SU-DHL-6 (cell line): ENCODE results near the gene CRYBG3.

Experiments
- H2AFZ ChIP-seq: fragments of 200-600 bp; sonication (generic); 2 replicates; pipeline ENCODE4 v1.6.1; 2014; ENCODE audit warnings: low read depth, mild to moderate bottlenecking, moderate library complexity, mixed read lengths, antibody characterized with exemption, low read length; ENCODE audit not compliant: severe bottlenecking
- H3F3A ChIP-seq: fragments of 200-600 bp; shearing (Covaris generic); 2 replicates; pipeline ENCODE4 v1.6.0; 2016; ENCODE audit warnings: antibody characterized with exemption, mild to moderate bottlenecking; ENCODE audit not compliant: insufficient read depth
- H3K27ac ChIP-seq: fragments of 200-600 bp; sonication (generic); 2 replicates; pipeline ENCODE4 v1.5.1; 2016; ENCODE audit warnings: low read depth, mild to moderate bottlenecking, low read length, moderate library complexity, mixed read lengths
- H3K27me3 ChIP-seq: fragments of 200-600 bp; sonication (generic), shearing (Covaris generic); 2 replicates; pipeline ENCODE4 v1.6.0; 2014; ENCODE audit warnings: mild to moderate bottlenecking, low read length
- H3K36me3 ChIP-seq: fragments of 200-600 bp; sonication (generic); 2 replicates; pipeline ENCODE4 v1.6.1; 2014; ENCODE audit warnings: mild to moderate bottlenecking, low read length, mixed read lengths
- H3K4me2 ChIP-seq: fragments of 300-600, 200-600 bp; shearing (Covaris generic), sonication (generic); 2 replicates; pipeline ENCODE4 v1.6.0; 2014; ENCODE audit warnings: low read length, low read depth, mild to moderate bottlenecking; ENCODE audit not compliant: poor library complexity, severe bottlenecking
- H3K4me3 ChIP-seq: fragments of 200-600 bp; sonication (generic); 2 replicates; pipeline ENCODE4 v1.5.1; 2014; ENCODE audit warnings: antibody characterized with exemption, low read length, mild to moderate bottlenecking, mixed read lengths; ENCODE audit not compliant: insufficient read depth, poor library complexity, severe bottlenecking
- H3K79me2 ChIP-seq: fragments of 200-600 bp; sonication (generic); 2 replicates; pipeline ENCODE4 v1.6.1; 2014; ENCODE audit warnings: mild to moderate bottlenecking, low read length, moderate library complexity; ENCODE audit not compliant: insufficient read depth
- H3K9ac ChIP-seq: fragments of 200-600 bp; sonication (generic); 2 replicates; pipeline ENCODE4 v1.7.0; 2014; ENCODE audit warnings: mild to moderate bottlenecking, low read length
- H3K9me2 ChIP-seq: fragments of 200-600 bp; sonication (generic); replicated peaks from 2 replicates; pipeline ENCODE4 v1.6.1; 2014; ENCODE audit warnings: low read length; ENCODE audit not compliant: insufficient read depth
- H3K9me3 ChIP-seq: fragments of 200-600 bp; sonication (generic); 2 replicates; pipeline ENCODE4 v1.6.1; 2014; ENCODE audit warnings: low read length, mixed read lengths; ENCODE audit not compliant: insufficient read depth
- H4K20me1 ChIP-seq: fragments of 200-600 bp; sonication (generic); 2 replicates; pipeline ENCODE4 v1.6.1; 2014; ENCODE audit warnings: low read depth, mild to moderate bottlenecking, antibody characterized with exemption, low read length, moderate library complexity, mixed read lengths
- EZH2phosphoT487 ChIP-seq: fragments of 200-600 bp; sonication (generic), shearing (Covaris generic); conservative IDR thresholded peaks from 2 replicates; pipeline ENCODE4 v1.6.1; 2018; ENCODE audit warnings: mild to moderate bottlenecking, antibody characterized with exemption, low read length, moderate library complexity, mixed read lengths
- TF ChIP-seq, protein P1 (sequence below): fragments of 200-600 bp; sonication (generic); IDR thresholded peaks from one replicate; pipeline ENCODE4 v1.5.1; 2017; ENCODE audit warnings: antibody characterized with exemption, mild to moderate bottlenecking, low read length, moderate library complexity; ENCODE audit not compliant: insufficient read depth, poor library complexity, severe bottlenecking

The CRYBG3 gene

DNA sequence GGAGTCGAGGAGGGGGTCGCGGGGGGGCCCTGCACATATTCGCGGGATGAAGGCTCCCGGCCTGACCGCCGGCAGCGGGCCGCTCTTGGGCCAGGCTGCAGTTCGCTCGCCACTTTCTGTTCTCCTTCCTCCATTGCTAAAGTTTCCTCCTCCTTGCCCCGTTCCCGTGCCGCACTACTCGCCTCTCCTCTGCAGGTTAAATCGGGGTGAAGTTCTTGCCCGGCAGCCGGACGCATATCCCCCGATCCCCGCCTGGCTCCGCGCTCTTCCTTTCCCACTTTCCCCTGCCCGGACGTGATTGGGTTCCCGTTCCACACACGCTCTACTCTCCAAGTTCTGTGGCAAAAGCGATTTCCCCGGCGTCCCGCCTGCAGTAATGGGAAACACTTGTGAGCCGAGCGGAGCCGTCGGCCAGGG, 556 bp downstream of the CRYBG3 start:
- Histone ChIP-seq H3K4me3 (peak overlapping the region; percentile 62), H3K27ac (no peak overlapping the region), H3K79me2 (no peaks in the 10 kb centered on the region), H3K4me2 (peak overlapping the region; percentile 88), H3K9ac (peak overlapping the region; percentile 64), H2AFZ (peak overlapping the region; percentile 94), H3K9me2 (no peaks in the 10 kb centered on the region), H3K9me3 (no peaks in the 10 kb centered on the region), H3K27me3 (no peaks in the 10 kb centered on the region; the same call in 1 of the 2 replicates), H3K36me3 (no peaks in the 10 kb centered on the region), H3F3A (0 out of 2 replicates have a peak, but pooled peaks cover 3% of the 10 kb centered on the region), H4K20me1 (no peaks in the 10 kb centered on the region)
- TF ChIP-seq, protein P1, sequence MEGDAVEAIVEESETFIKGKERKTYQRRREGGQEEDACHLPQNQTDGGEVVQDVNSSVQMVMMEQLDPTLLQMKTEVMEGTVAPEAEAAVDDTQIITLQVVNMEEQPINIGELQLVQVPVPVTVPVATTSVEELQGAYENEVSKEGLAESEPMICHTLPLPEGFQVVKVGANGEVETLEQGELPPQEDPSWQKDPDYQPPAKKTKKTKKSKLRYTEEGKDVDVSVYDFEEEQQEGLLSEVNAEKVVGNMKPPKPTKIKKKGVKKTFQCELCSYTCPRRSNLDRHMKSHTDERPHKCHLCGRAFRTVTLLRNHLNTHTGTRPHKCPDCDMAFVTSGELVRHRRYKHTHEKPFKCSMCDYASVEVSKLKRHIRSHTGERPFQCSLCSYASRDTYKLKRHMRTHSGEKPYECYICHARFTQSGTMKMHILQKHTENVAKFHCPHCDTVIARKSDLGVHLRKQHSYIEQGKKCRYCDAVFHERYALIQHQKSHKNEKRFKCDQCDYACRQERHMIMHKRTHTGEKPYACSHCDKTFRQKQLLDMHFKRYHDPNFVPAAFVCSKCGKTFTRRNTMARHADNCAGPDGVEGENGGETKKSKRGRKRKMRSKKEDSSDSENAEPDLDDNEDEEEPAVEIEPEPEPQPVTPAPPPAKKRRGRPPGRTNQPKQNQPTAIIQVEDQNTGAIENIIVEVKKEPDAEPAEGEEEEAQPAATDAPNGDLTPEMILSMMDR = no peak
- TF ChIP-seq EZH2phosphoT487 = no peak

DNA sequence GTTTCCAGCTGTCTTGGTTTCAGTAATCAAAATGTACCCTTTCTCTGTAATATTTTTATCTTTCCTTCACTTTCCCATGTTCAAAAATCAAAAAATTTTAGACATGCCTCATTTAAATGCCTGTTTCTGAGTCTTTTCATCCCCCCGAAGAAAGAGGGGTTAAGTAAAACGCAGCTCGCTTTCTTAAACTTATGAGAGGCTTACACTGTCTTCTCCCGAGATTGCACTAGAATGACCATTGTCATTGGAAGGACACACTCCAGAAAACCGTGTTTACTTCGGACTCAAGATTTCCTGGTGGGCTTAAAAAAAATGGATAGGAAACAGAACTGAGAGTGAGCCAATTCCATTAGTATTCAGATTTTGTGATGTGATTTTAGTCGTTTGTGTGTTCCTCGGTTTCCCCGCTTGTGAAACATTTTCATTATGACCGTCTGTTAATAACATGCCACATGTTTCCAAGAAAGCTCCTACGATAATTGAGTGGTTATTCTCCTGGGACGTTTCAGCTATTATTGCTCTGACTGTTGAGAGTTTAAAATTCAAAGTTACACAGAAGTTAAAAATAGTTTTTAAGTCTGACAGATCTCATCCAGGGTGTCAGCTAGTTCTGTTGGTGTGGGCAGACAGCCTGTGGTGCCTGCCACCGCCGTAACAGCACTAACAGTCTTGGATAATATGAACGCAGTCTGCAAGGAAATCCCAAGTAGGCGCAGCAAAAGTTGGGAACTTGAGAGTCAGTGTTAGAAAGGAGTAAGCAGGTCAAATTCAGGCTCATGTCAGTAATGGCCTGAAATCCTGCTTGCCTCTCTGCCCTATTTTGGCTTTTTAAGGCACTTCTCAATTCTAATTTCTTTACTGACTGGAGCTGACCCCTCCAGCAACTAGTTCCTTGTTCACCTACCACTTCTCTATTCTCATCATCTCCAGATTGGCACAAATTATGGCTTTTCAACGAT, 1.5 kb downstream of the CRYBG3 start:
- no peaks in the 10 kb centered on the region for H4K20me1 ChIP-seq
- H3K4me3 ChIP-seq = no peak overlapping the region
- H3K4me2 ChIP-seq = peak overlapping the region; percentile 88
- H3F3A ChIP-seq = 0 out of 2 replicates have a peak, but pooled peaks cover 3% of the 10 kb centered on the region
- no peaks in the 10 kb centered on the region for H3K36me3 ChIP-seq
- no peaks in the 10 kb centered on the region for H3K9me2 ChIP-seq
- H3K27ac ChIP-seq = no peak overlapping the region
- H3K79me2 ChIP-seq = no peaks in the 10 kb centered on the region
- H3K9ac ChIP-seq = no peak overlapping the region
- no peaks in the 10 kb centered on the region for H3K9me3 ChIP-seq
- no peak overlapping the region for H2AFZ ChIP-seq
- no peaks in the 10 kb centered on the region; the same call in 1 of the 2 replicates for H3K27me3 ChIP-seq
- TF ChIP-seq EZH2phosphoT487 = no peak
- TF ChIP-seq, protein P1 = no peak

DNA sequence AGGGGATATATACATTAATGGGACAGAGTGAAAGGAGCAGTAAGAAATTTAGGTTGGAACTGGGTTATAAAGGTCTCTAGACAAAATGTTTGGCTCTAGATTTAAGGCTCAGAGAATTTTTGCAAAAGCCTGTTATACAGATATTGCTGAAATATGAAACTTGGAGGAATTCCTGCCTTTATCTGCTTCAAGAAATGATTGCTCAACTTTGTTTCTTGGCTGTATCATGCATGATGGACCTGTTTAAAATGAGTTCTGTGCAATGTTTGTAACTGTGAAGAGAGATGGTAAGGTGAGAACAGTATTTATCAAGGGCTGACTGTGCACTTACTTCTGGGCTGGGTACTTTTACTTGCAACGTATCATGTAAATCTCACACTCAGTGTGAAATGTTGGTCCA, 3.3 kb downstream of the CRYBG3 start:
- Histone ChIP-seq H3K27me3 (no peaks in the 10 kb centered on the region; the same call in 1 of the 2 replicates), H3K79me2 (no peaks in the 10 kb centered on the region), H3K9me2 (no peaks in the 10 kb centered on the region), H3K9me3 (no peaks in the 10 kb centered on the region), H3F3A (0 out of 2 replicates have a peak, but pooled peaks cover 3% of the 10 kb centered on the region), H3K36me3 (no peaks in the 10 kb centered on the region), H3K9ac (no peak overlapping the region), H3K4me3 (no peak overlapping the region), H2AFZ (no peak overlapping the region), H4K20me1 (no peaks in the 10 kb centered on the region), H3K4me2 (no peak overlapping the region), H3K27ac (no peak overlapping the region)
- TF ChIP-seq, protein P1 = no peak
- no peak for TF ChIP-seq EZH2phosphoT487
